DND-41 (cell line): ENCODE results near the gene CCR9.

Source experiments
- ATAC-seq: fragments of 200-7000 bp; cut with Tn5 transposase; 3 replicates; pipeline ENCODE4 v1.9.1; 2021; ENCODE audit warnings: low read depth; ENCODE audit not compliant: insufficient read depth
- DNase-seq: peaks from one replicate; pipeline ENCODE4 v3.0.0-alpha.2; 2020
- H2AFZ ChIP-seq: 2 replicates; pipeline ENCODE4 v1.6.0; 2012; ENCODE audit warnings: low read depth, low read length
- H3K27ac ChIP-seq: 2 replicates; pipeline ENCODE4 v1.5.1; 2012; ENCODE audit warnings: low read length, inconsistent platforms
- H3K27me3 ChIP-seq: fragments of 200-600 bp; sonication (generic); 2 replicates; pipeline ENCODE4 v1.6.0; 2012; ENCODE audit warnings: low read length, mild to moderate bottlenecking, inconsistent platforms; ENCODE audit not compliant: insufficient read depth, poor library complexity
- H3K36me3 ChIP-seq: 2 replicates; pipeline ENCODE4 v1.5.1; 2012; ENCODE audit warnings: low read length, inconsistent platforms; ENCODE audit not compliant: insufficient read depth
- H3K4me1 ChIP-seq: 2 replicates; pipeline ENCODE4 v1.5.1; 2012; ENCODE audit warnings: mild to moderate bottlenecking, low read length; ENCODE audit not compliant: insufficient read depth
- H3K4me2 ChIP-seq: 2 replicates; pipeline ENCODE4 v1.6.0; 2012; ENCODE audit warnings: mild to moderate bottlenecking, moderate library complexity, low read length, inconsistent platforms; ENCODE audit not compliant: insufficient read depth
- H3K4me3 ChIP-seq, 2 experiments: fragments of 200-600 bp in 1 of 2; shearing (Covaris generic) in 1 of 2; 2 replicates each; pipeline ENCODE4 v1.5.1; 2012 to 2016; ENCODE audit warnings: inconsistent platforms in 2 of 2, low read length in 2 of 2, mild to moderate bottlenecking in 2 of 2, low read depth in 1 of 2, moderate library complexity in 1 of 2
- H3K79me2 ChIP-seq: 2 replicates; pipeline ENCODE4 v1.6.0; 2012; ENCODE audit warnings: low read length, inconsistent platforms; ENCODE audit not compliant: insufficient read depth
- H3K9ac ChIP-seq: 2 replicates; pipeline ENCODE4 v1.6.0; 2012; ENCODE audit warnings: low read depth, mild to moderate bottlenecking, inconsistent platforms, low read length, moderate library complexity
- H3K9me3 ChIP-seq: 2 replicates; pipeline ENCODE4 v1.5.1; 2012; ENCODE audit warnings: low read length, moderate library complexity, mild to moderate bottlenecking, inconsistent platforms; ENCODE audit not compliant: insufficient read depth, severe bottlenecking
- H4K20me1 ChIP-seq: 2 replicates; pipeline ENCODE4 v1.6.0; 2012; ENCODE audit warnings: low read length; ENCODE audit not compliant: insufficient read depth
- EZH2 ChIP-seq: IDR thresholded peaks from 3 replicates; pipeline ENCODE4 v1.6.1; 2012; ENCODE audit warnings: borderline replicate concordance, low read depth, mild to moderate bottlenecking, moderate library complexity, low read length, inconsistent platforms; ENCODE audit not compliant: severe bottlenecking
- TF ChIP-seq, protein P1 (sequence below): IDR thresholded peaks from 2 replicates; pipeline ENCODE4 v1.5.1; 2012; ENCODE audit warnings: borderline replicate concordance, low read length, moderate library complexity, mild to moderate bottlenecking; ENCODE audit not compliant: poor library complexity, severe bottlenecking; ENCODE audit errors: extremely low read depth

CCR9 gene

DNA sequence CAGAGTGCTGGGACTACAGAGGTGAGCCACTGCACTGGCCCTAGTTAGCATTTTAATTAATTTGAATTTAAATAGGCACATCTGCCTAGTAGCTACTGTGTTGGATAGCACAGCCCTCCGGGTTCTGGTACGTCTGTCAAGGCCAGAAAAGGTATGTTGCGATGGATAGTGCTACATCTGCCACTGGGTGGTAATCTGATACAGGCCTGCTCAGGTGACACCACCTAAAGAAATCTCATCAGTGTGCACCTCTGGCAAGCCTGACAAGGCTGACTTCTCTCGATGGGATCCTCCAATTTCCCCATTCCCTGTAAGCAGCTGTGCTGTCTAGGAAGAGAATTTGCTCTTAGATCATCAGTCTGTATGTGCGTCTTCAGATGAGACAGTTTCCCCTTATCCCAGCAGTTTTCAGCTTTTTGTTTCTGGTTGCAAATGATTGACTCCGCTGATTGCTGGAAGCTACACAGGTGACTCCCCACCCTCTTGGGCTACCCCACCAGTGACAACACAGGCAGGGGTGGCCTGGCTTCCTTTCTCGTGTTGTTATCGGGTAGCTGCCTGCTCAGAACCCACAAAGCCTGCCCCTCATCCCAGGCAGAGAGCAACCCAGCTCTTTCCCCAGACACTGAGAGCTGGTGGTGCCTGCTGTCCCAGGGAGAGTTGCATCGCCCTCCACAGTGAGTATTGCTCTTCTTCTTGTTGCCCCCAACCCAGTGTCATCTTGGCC, at the start of gene CCR9:
Gene CCR9, plus strand, starts transcription at position 565 of the 727 bp plus-strand sequence. CDS start 8,391 bp downstream, outside the sequence.
- H3K9ac ChIP-seq, result peak within 1 kb of the TSS; percentile 5; the same call in 1 of the 2 replicates
- H3K4me2 ChIP-seq, result no peak within 1 kb of the TSS; the same call in 1 of the 2 replicates
- ATAC-seq (peak; percentile 58), DNase-seq (peak; percentile 56)
- no peak within 1 kb of the TSS for H2AFZ ChIP-seq
- TF ChIP-seq, protein P1, sequence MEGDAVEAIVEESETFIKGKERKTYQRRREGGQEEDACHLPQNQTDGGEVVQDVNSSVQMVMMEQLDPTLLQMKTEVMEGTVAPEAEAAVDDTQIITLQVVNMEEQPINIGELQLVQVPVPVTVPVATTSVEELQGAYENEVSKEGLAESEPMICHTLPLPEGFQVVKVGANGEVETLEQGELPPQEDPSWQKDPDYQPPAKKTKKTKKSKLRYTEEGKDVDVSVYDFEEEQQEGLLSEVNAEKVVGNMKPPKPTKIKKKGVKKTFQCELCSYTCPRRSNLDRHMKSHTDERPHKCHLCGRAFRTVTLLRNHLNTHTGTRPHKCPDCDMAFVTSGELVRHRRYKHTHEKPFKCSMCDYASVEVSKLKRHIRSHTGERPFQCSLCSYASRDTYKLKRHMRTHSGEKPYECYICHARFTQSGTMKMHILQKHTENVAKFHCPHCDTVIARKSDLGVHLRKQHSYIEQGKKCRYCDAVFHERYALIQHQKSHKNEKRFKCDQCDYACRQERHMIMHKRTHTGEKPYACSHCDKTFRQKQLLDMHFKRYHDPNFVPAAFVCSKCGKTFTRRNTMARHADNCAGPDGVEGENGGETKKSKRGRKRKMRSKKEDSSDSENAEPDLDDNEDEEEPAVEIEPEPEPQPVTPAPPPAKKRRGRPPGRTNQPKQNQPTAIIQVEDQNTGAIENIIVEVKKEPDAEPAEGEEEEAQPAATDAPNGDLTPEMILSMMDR, result no peak
- TF ChIP-seq EZH2, result no peak
- H3K36me3 ChIP-seq, result peaks cover 93% of the 10 kb centered on the region
- H4K20me1 ChIP-seq, result peaks cover 80% of the 10 kb centered on the region
- H3K27ac ChIP-seq, result peak within 1 kb of the TSS; percentile 31
- peaks cover 99% of the 10 kb centered on the region for H3K79me2 ChIP-seq
- H3K9me3 ChIP-seq, result no peaks in the 10 kb centered on the region
- no peak within 1 kb of the TSS for H3K4me3 ChIP-seq
- H3K4me1 ChIP-seq, result peaks cover 99% of the 10 kb centered on the region
- H3K27me3 ChIP-seq, result no peaks in the 10 kb centered on the region

DNA sequence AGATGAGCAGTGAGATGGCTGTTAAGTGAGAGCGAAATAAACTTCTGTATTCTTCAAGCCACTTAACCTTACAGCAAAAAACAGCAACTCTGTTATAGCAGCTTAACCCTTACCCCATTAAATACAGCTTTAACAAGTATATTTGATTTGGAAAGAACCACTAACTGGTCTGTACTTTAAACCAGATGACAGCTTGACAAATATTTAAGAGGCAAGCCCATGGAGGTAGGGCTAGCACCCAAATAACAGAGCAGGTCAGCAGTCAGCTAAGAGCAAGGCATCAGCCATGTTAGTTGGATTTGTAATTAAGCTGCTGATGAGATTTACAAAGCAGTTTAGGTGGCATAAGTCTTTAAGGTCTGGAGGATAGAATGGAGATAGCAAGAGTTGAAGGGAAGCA, 47.9 kb upstream of the CCR9 start:
- no peak overlapping the region for H2AFZ ChIP-seq
- no peak for TF ChIP-seq EZH2
- TF ChIP-seq, protein P1, result no peak
- no peak for ATAC-seq
- no peak for DNase-seq
- no peak overlapping the region for H3K4me2 ChIP-seq
- no peaks in the 10 kb centered on the region for H3K9me3 ChIP-seq
- H3K36me3 ChIP-seq, result peaks cover 92% of the 10 kb centered on the region
- no peaks in the 10 kb centered on the region for H3K27me3 ChIP-seq
- H3K79me2 ChIP-seq, result peaks cover 98% of the 10 kb centered on the region
- H3K27ac ChIP-seq, result 0 out of 2 replicates have a peak overlapping the region, but pooled peaks have one; percentile 7
- H3K9ac ChIP-seq, result no peak overlapping the region
- no peak overlapping the region for H3K4me3 ChIP-seq
- peaks cover 70% of the 10 kb centered on the region for H4K20me1 ChIP-seq
- H3K4me1 ChIP-seq, result no peaks in the 10 kb centered on the region

DNA sequence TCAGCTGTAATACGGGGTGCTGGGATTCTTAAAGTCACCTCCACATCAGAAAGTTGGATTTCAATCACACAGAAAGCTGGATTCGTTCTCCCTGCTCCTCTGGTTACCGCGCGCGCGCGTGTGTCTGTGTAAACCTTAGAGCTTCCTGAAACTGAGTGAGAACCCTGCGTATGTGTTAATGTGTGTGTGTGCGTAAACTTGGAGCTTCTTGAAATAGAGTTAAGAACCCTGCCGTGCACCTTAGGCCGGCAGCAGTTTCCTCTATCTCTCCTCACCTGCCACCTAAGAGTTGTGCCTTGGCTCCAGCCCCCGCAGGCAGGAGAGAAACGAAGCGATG, 45.0 kb upstream of the CCR9 start:
- peaks cover 99% of the 10 kb centered on the region for H3K79me2 ChIP-seq
- no peaks in the 10 kb centered on the region for H3K9me3 ChIP-seq
- H3K4me2 ChIP-seq, result no peak overlapping the region
- H3K36me3 ChIP-seq, result peaks cover 94% of the 10 kb centered on the region
- H4K20me1 ChIP-seq, result peaks cover 71% of the 10 kb centered on the region
- 0 out of 3 replicates have a peak, but pooled peaks have one; percentile 15 for ATAC-seq
- no peak overlapping the region for H3K9ac ChIP-seq
- no peaks in the 10 kb centered on the region for H3K27me3 ChIP-seq
- H3K27ac ChIP-seq, result peak overlapping the region; percentile 20; the same call in 1 of the 2 replicates
- no peak overlapping the region for H3K4me3 ChIP-seq
- H2AFZ ChIP-seq, result no peak overlapping the region
- TF ChIP-seq, protein P1, result no peak
- TF ChIP-seq EZH2, result no peak
- H3K4me1 ChIP-seq, result 0 out of 2 replicates have a peak, but pooled peaks cover 4% of the 10 kb centered on the region
- DNase-seq, result no peak
